HG02798 (cell line): ENCODE results near the gene WSB1.

Experiments used
- ATAC-seq: cut with Tn5 transposase; IDR thresholded peaks from one replicate; pipeline ENCODE4 v1.9.1; 2021; ENCODE audit warnings: mild to moderate bottlenecking; ENCODE audit not compliant: unreplicated experiment, poor library complexity

WSB1 gene

GRCh38 chr17:27332485-27333409 lies 38.8 kb downstream of the WSB1 start:
- peak; percentile 93 for ATAC-seq

- ATAC-seq = no peak
Observed at GRCh38 chr17:27333410-27333980, 39.6 kb downstream of the WSB1 start.

- ATAC-seq = no peak
Observed at GRCh38 chr17:27336184-27336583, 42.3 kb downstream of the WSB1 start.

GRCh38 chr17:27338536-27338985 lies 44.6 kb downstream of the WSB1 start:
- ATAC-seq = peak; percentile 72

GRCh38 chr17:27339198-27339835 lies 45.4 kb downstream of the WSB1 start:
- ATAC-seq = peak; percentile 32

GRCh38 chr17:27339836-27340550 lies 46.1 kb downstream of the WSB1 start:
- ATAC-seq = no peak

GRCh38 chr17:27340575-27340974 lies 46.7 kb downstream of the WSB1 start:
- no peak for ATAC-seq

GRCh38 chr17:27341041-27341471 lies 47.1 kb downstream of the WSB1 start:
- ATAC-seq = no peak

GRCh38 chr17:27342059-27342458 lies 48.1 kb downstream of the WSB1 start:
- no peak for ATAC-seq

- no peak for ATAC-seq
Observed at GRCh38 chr17:27343294-27343693, 49.4 kb downstream of the WSB1 start.

GRCh38 chr17:27343977-27344607 lies 50.2 kb downstream of the WSB1 start:
- no peak for ATAC-seq

GRCh38 chr17:27345141-27345904 lies 51.4 kb downstream of the WSB1 start:
- ATAC-seq = no peak

- ATAC-seq = no peak
Observed at GRCh38 chr17:27346228-27346899, 52.5 kb downstream of the WSB1 start.

GRCh38 chr17:27348196-27348595 lies 54.3 kb downstream of the WSB1 start:
- no peak for ATAC-seq

GRCh38 chr17:27349540-27350021 lies 55.7 kb downstream of the WSB1 start:
- no peak for ATAC-seq

GRCh38 chr17:27351759-27352158 lies 57.8 kb downstream of the WSB1 start:
- no peak for ATAC-seq

- ATAC-seq = no peak
Observed at GRCh38 chr17:27352448-27353032, 58.6 kb downstream of the WSB1 start.

- ATAC-seq = no peak
Observed at GRCh38 chr17:27353033-27353460, 59.1 kb downstream of the WSB1 start.
